ENCODE measurements around the gene PIAS4. TPM values are rescaled to one million over a fixed set of nuclear protein-coding genes. Genes with fewer than 3 reads are reported as not detected.

The PIAS4 gene
- total and polyA plus RNA-seq, 2 of the 13 experiments (the other 11 are each of a cell fraction or from before 2014, with no cell fraction given): 9.0 to 20.1 TPM

DNA sequence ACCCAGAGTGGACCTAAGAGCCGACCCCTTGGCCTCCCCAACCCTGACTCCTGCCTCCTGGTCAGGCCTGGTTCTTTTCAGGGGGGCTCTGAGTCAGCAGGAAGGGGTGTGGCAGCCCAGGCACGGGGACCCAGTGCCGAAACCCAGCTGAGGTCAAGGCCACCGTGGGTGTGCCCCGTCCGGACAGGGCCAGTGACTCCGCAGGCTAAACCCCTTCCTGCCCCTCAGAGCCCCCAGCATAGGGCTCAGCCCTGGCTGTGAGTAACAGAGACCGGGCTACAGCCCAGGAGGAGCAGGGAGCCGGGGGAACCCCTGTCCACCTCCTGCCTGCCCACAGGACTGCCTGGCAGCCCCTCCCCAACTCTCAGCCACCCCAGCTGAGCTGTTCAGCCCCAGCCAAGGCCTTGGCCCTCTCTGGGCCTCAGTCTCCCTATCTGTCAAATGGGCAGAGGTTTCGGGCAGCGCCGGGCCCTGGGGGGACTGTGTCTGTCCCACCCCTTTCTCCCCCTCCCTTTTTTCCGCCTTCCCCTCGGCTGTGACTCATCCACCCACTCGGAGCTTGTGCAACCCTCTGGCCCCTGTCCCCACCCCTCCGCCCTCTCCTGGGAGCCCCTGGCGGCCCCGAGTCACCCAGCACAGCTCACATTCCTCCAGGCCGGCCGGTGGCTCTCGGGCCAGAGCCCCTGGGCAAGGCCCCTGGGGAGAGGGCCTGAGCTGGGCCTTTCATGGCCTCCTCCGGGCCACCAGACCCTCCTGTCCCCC lies 50.6 kb downstream of the PIAS4 start (continued):
- TF ChIP-seq, protein P1, sequence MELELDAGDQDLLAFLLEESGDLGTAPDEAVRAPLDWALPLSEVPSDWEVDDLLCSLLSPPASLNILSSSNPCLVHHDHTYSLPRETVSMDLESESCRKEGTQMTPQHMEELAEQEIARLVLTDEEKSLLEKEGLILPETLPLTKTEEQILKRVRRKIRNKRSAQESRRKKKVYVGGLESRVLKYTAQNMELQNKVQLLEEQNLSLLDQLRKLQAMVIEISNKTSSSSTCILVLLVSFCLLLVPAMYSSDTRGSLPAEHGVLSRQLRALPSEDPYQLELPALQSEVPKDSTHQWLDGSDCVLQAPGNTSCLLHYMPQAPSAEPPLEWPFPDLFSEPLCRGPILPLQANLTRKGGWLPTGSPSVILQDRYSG (CRISPR knock-in tag; IDR thresholded peaks at IDR 0.05): no peak
- TF ChIP-seq ZNF367 (CRISPR knock-in tag; IDR thresholded peaks at IDR 0.05; ENCODE audit: borderline replicate concordance): no peak
- TF ChIP-seq ZNF564 (CRISPR knock-in tag; IDR thresholded peaks at IDR 0.05): 0 out of 2 replicates have a peak, but pooled peaks have one; percentile 57
- TF ChIP-seq ZEB1 (IDR thresholded peaks at IDR 0.05; ENCODE audit: insufficient replicate concordance, low read depth): no peak
- TF ChIP-seq ZNF256 (CRISPR knock-in tag; conservative IDR thresholded peaks at IDR 0.05): no peak
- TF ChIP-seq, protein P2, sequence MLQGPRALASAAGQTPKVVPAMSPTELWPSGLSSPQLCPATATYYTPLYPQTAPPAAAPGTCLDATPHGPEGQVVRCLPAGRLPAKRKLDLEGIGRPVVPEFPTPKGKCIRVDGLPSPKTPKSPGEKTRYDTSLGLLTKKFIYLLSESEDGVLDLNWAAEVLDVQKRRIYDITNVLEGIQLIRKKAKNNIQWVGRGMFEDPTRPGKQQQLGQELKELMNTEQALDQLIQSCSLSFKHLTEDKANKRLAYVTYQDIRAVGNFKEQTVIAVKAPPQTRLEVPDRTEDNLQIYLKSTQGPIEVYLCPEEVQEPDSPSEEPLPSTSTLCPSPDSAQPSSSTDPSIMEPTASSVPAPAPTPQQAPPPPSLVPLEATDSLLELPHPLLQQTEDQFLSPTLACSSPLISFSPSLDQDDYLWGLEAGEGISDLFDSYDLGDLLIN (CRISPR knock-in tag; IDR thresholded peaks at IDR 0.05; ENCODE audit: borderline replicate concordance): no peak
- no peak for TF ChIP-seq CHD2 (IDR thresholded peaks at IDR 0.05; ENCODE audit: low read depth, low read length)
- TF ChIP-seq PCBP1 (IDR thresholded peaks at IDR 0.05; ENCODE audit: borderline replicate concordance, low read depth, low read length): peak; percentile 97; the same call in 1 of the 2 replicates
- peak; percentile 27; the same call in 1 of the 2 replicates for TF ChIP-seq ZNF24 (IDR thresholded peaks at IDR 0.05)
- TF ChIP-seq ZFY (CRISPR knock-in tag; IDR thresholded peaks at IDR 0.05): peak; percentile 94
- TF ChIP-seq ZNF816 (CRISPR knock-in tag; IDR thresholded peaks at IDR 0.05; ENCODE audit: borderline replicate concordance): no peak; the same call in 1 of the 2 replicates
- TF ChIP-seq, protein P3, sequence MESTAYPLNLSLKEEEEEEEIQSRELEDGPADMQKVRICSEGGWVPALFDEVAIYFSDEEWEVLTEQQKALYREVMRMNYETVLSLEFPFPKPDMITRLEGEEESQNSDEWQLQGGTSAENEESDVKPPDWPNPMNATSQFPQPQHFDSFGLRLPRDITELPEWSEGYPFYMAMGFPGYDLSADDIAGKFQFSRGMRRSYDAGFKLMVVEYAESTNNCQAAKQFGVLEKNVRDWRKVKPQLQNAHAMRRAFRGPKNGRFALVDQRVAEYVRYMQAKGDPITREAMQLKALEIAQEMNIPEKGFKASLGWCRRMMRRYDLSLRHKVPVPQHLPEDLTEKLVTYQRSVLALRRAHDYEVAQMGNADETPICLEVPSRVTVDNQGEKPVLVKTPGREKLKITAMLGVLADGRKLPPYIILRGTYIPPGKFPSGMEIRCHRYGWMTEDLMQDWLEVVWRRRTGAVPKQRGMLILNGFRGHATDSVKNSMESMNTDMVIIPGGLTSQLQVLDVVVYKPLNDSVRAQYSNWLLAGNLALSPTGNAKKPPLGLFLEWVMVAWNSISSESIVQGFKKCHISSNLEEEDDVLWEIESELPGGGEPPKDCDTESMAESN (CRISPR knock-in tag; conservative IDR thresholded peaks at IDR 0.05): no peak; the same call in 1 of the 2 replicates
- no peak for TF ChIP-seq ZNF674 (CRISPR knock-in tag; IDR thresholded peaks at IDR 0.05; ENCODE audit: low read depth)
- no peak for TF ChIP-seq IKZF1 (IDR thresholded peaks at IDR 0.05)
- TF ChIP-seq ATF7 (IDR thresholded peaks at IDR 0.05): no peak
- no peak for TF ChIP-seq ATF7 (CRISPR knock-in tag; IDR thresholded peaks at IDR 0.05)
- peak; percentile 62; the same call in 1 of the 2 replicates for TF ChIP-seq ZKSCAN1 (IDR thresholded peaks at IDR 0.05; ENCODE audit: low read length)
- TF ChIP-seq, protein P4, sequence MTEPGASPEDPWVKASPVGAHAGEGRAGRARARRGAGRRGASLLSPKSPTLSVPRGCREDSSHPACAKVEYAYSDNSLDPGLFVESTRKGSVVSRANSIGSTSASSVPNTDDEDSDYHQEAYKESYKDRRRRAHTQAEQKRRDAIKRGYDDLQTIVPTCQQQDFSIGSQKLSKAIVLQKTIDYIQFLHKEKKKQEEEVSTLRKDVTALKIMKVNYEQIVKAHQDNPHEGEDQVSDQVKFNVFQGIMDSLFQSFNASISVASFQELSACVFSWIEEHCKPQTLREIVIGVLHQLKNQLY (CRISPR knock-in tag; IDR thresholded peaks at IDR 0.05): no peak
- TF ChIP-seq ELF3 (CRISPR knock-in tag; IDR thresholded peaks at IDR 0.05): 0 out of 2 replicates have a peak, but pooled peaks have one; percentile 40
- TF ChIP-seq, protein P5, sequence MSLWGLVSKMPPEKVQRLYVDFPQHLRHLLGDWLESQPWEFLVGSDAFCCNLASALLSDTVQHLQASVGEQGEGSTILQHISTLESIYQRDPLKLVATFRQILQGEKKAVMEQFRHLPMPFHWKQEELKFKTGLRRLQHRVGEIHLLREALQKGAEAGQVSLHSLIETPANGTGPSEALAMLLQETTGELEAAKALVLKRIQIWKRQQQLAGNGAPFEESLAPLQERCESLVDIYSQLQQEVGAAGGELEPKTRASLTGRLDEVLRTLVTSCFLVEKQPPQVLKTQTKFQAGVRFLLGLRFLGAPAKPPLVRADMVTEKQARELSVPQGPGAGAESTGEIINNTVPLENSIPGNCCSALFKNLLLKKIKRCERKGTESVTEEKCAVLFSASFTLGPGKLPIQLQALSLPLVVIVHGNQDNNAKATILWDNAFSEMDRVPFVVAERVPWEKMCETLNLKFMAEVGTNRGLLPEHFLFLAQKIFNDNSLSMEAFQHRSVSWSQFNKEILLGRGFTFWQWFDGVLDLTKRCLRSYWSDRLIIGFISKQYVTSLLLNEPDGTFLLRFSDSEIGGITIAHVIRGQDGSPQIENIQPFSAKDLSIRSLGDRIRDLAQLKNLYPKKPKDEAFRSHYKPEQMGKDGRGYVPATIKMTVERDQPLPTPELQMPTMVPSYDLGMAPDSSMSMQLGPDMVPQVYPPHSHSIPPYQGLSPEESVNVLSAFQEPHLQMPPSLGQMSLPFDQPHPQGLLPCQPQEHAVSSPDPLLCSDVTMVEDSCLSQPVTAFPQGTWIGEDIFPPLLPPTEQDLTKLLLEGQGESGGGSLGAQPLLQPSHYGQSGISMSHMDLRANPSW (CRISPR knock-in tag; IDR thresholded peaks at IDR 0.05; ENCODE audit: borderline replicate concordance): 0 out of 2 replicates have a peak, but pooled peaks have one; percentile 39
- TF ChIP-seq, protein P6, sequence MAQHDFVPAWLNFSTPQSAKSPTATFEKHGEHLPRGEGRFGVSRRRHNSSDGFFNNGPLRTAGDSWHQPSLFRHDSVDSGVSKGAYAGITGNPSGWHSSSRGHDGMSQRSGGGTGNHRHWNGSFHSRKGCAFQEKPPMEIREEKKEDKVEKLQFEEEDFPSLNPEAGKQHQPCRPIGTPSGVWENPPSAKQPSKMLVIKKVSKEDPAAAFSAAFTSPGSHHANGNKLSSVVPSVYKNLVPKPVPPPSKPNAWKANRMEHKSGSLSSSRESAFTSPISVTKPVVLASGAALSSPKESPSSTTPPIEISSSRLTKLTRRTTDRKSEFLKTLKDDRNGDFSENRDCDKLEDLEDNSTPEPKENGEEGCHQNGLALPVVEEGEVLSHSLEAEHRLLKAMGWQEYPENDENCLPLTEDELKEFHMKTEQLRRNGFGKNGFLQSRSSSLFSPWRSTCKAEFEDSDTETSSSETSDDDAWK (CRISPR knock-in tag; IDR thresholded peaks at IDR 0.05): no peak

Measured in HepG2 (cell line).